ENCODE data around the gene CACNG1. TPM values are rescaled to one million over a fixed set of nuclear protein-coding genes. Genes with fewer than 3 reads are reported as not detected.
"Not testable (repeated sequence)": the region's sequence is repeated elsewhere in the genome, so short reads cannot be mapped to it uniquely, and the experiment has no call there.

Gene CACNG1
- total RNA-seq, 1 donor from 2014 or later = 0.18 TPM

DNA sequence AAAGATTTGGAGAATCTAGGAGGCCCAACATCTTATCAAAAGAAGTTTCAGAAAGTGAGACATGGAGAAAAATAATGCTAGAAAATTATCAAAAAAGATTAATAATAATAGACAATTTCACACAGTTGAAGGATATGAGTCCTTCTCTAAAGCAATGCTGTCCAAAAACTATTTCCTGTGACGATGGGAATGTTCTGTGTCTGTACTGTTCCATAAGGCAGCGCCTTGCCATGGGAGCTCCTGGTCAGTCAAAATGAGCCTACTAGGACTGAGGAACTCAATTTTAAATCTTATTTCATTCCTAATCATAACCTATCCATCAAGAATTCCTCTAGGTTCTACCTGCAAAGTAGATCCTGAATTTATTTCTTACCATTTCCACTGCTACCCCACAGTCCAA is 49.0 kb downstream of the CACNG1 start:
- Mint-ChIP-seq H3K36me3 (peaks cover 38% of the 10 kb centered on the region), H3K4me1 (peaks cover 6% of the 10 kb centered on the region), H3K27me3 (ENCODE audit: low read depth) (no peaks in the 10 kb centered on the region), H3K9me3 (peaks cover 18% of the 10 kb centered on the region), H3K27ac (peak overlapping the region; percentile 59), H3K4me3 (no peak overlapping the region)
- no peak for DNase-seq (ENCODE audit: low spot score in 2 of 2, unreplicated experiment in 2 of 2)
- TF ChIP-seq, protein P1, sequence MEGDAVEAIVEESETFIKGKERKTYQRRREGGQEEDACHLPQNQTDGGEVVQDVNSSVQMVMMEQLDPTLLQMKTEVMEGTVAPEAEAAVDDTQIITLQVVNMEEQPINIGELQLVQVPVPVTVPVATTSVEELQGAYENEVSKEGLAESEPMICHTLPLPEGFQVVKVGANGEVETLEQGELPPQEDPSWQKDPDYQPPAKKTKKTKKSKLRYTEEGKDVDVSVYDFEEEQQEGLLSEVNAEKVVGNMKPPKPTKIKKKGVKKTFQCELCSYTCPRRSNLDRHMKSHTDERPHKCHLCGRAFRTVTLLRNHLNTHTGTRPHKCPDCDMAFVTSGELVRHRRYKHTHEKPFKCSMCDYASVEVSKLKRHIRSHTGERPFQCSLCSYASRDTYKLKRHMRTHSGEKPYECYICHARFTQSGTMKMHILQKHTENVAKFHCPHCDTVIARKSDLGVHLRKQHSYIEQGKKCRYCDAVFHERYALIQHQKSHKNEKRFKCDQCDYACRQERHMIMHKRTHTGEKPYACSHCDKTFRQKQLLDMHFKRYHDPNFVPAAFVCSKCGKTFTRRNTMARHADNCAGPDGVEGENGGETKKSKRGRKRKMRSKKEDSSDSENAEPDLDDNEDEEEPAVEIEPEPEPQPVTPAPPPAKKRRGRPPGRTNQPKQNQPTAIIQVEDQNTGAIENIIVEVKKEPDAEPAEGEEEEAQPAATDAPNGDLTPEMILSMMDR (IDR thresholded peaks at IDR 0.05; ENCODE audit: unreplicated experiment) = no peak

DNA sequence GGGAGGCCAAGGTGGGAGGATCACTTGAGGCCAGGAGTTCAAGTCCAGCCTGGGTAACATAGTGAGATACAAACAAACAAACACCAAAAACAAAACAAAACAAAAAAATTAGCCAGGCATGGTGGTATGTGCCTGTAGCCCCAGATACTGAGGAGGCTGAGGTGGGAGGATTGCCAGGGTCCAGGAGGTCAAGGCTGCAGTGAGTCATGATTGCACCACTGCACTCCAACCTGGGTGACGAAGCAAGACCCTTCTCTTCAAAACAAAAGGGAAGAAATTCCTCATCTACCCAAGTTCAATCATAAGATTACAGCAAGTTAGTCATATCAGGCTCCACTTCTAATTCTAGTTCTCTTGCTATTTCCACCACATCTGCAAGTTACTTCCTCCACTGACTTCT is 50.9 kb downstream of the CACNG1 start:
- H3K9me3 Mint-ChIP-seq = peaks cover 11% of the 10 kb centered on the region
- not testable (repeated sequence) for H3K4me1 Mint-ChIP-seq; DNase-seq (ENCODE audit: low spot score in 2 of 2, unreplicated experiment in 2 of 2); H3K4me3 Mint-ChIP-seq; H3K27me3 Mint-ChIP-seq (ENCODE audit: low read depth); H3K27ac Mint-ChIP-seq
- H3K36me3 Mint-ChIP-seq = peaks cover 28% of the 10 kb centered on the region

DNA sequence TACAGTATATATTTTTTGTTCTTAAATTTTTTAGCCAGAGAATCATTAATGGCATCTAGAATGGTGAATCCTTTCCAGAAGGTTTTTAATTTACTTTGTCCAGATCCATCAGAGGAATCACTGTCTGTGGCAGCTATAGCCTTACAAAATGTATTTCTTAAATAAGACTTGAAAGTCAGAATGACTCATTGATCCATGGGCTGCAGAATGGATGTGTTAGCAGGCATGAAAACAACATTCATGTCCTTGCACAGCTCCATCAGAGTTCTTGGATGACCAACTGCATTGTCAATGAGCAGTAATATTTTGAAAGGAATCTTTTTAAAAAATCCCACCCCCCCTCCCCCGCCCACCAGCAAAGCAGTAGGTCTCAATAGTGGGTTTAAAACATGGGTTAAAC is 51.4 kb downstream of the CACNG1 start:
- H3K27ac Mint-ChIP-seq = no peak overlapping the region
- no peak overlapping the region for H3K4me3 Mint-ChIP-seq
- H3K27me3 Mint-ChIP-seq (ENCODE audit: low read depth) = no peaks in the 10 kb centered on the region
- TF ChIP-seq, protein P1 (IDR thresholded peaks at IDR 0.05; ENCODE audit: unreplicated experiment) = no peak
- peaks cover 6% of the 10 kb centered on the region for H3K9me3 Mint-ChIP-seq
- peaks cover 26% of the 10 kb centered on the region for H3K36me3 Mint-ChIP-seq
- DNase-seq (ENCODE audit: low spot score in 2 of 2, unreplicated experiment in 2 of 2) = no peak
- peaks cover 6% of the 10 kb centered on the region for H3K4me1 Mint-ChIP-seq

DNA sequence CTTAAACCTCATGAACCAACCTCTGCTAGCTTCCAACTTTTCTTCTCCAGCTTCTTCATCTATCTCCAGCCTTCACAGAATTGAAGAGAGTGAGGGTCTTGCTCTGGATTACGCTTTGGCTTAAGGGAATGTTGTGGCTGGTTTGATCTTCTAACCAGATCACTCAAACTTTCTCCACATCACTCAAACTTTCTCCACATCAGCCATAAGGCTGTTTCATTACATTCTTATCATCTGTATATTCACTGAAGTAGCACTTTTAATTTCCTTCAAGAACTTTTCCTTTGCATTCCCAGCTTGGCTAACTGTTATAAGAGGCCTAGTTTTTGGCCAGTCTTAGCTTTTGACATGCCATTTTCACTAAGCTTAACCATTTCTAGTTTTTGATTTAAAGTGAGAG is 52.3 kb downstream of the CACNG1 start:
- Mint-ChIP-seq H3K36me3 (peaks cover 26% of the 10 kb centered on the region), H3K27me3 (ENCODE audit: low read depth) (no peaks in the 10 kb centered on the region), H3K27ac (no peak overlapping the region), H3K4me3 (no peak overlapping the region), H3K4me1 (peaks cover 6% of the 10 kb centered on the region), H3K9me3 (peaks cover 5% of the 10 kb centered on the region)
- no peak for DNase-seq (ENCODE audit: low spot score in 2 of 2, unreplicated experiment in 2 of 2)
- TF ChIP-seq, protein P1 (IDR thresholded peaks at IDR 0.05; ENCODE audit: unreplicated experiment) = no peak

DNA sequence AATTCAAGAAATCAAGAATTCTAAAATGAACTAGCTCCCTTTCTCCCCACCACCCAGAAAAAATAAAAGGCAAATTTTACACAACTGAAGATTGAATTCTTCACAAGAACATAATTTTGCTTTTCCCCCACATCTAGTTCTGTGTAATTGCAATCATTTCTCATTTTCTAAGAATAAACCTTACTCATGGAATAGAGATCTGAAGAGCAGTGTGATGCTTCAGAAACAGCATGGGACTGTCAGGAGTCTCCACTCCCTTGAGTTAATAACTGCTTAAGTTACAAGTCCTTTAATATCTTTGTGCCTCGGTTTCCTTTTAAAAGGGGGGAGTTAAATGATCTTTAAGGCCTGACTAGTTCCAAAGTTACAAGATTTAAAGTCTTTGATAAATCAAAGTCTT is 53.7 kb downstream of the CACNG1 start:
- no peak overlapping the region for H3K27ac Mint-ChIP-seq
- H3K9me3 Mint-ChIP-seq = peaks cover 5% of the 10 kb centered on the region
- no peaks in the 10 kb centered on the region for H3K27me3 Mint-ChIP-seq (ENCODE audit: low read depth)
- H3K4me1 Mint-ChIP-seq = peaks cover 10% of the 10 kb centered on the region
- DNase-seq (ENCODE audit: low spot score in 2 of 2, unreplicated experiment in 2 of 2) = no peak
- peaks cover 26% of the 10 kb centered on the region for H3K36me3 Mint-ChIP-seq
- H3K4me3 Mint-ChIP-seq = no peak overlapping the region
- TF ChIP-seq, protein P1 (IDR thresholded peaks at IDR 0.05; ENCODE audit: unreplicated experiment) = no peak

DNA sequence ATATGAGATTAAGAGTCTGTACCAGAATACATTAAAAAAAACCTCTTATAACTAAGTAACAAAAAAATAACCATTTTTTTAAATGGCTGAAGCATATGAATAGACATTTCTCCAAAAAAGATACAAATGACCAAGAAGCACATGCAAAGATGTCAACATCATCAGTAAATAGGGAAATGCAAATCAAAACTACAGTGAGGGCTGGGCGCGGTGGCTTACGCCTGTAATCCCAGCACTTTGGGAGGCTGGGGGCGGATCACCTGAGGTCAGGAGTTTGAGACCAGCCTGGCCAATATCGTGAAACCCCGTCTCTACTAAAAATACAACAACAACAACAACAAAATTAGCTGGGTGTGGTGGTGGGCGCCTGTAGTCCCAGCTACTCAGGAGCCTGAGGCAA is 60.3 kb downstream of the CACNG1 start:
- not testable (repeated sequence) for H3K27me3 Mint-ChIP-seq (ENCODE audit: low read depth); H3K27ac Mint-ChIP-seq; DNase-seq (ENCODE audit: low spot score in 2 of 2, unreplicated experiment in 2 of 2); H3K4me1 Mint-ChIP-seq; H3K4me3 Mint-ChIP-seq; H3K9me3 Mint-ChIP-seq
- peaks cover 30% of the 10 kb centered on the region for H3K36me3 Mint-ChIP-seq

DNA sequence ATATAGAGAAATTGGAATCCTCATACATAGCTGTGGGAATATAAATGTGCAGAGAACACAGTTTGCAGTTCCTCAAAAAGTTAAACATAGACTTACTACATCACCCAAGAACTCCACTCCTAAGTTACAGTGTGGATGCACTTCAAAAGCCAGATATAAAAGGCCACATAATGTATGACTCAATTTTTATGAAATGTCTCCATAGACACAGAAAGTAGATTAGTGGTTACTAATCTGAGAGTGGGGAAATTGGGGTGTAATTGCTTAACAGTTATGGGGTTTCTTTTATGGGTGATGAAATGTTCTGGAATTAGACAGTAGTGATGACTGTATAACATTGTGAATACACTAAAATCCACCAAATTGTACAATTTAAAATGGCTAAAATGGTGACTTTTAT is 60.9 kb downstream of the CACNG1 start:
- Mint-ChIP-seq H3K4me3 (no peak overlapping the region), H3K9me3 (no peaks in the 10 kb centered on the region), H3K27me3 (ENCODE audit: low read depth) (no peaks in the 10 kb centered on the region), H3K4me1 (peaks cover 5% of the 10 kb centered on the region), H3K27ac (no peak overlapping the region), H3K36me3 (peaks cover 30% of the 10 kb centered on the region)
- TF ChIP-seq, protein P1 (IDR thresholded peaks at IDR 0.05; ENCODE audit: unreplicated experiment) = no peak
- DNase-seq (ENCODE audit: low spot score in 2 of 2, unreplicated experiment in 2 of 2) = no peak

All from mesothelial cell of epicardium (in vitro differentiated cells).